Stimulated activated naive CD4-positive, alpha-beta T cell treated with Interleukin-2 at 50 U/mL for 16 hours (primary cell): ENCODE data around the gene MSRB2.

Experiments used
- DNase-seq: peaks from one replicate; lab custom pipeline; 2025; lab: John Stamatoyannopoulos, UW

The MSRB2 gene

GRCh38 chr10:23111517-23112286, 16.3 kb downstream of the MSRB2 start:
- no peak for DNase-seq

DNA sequence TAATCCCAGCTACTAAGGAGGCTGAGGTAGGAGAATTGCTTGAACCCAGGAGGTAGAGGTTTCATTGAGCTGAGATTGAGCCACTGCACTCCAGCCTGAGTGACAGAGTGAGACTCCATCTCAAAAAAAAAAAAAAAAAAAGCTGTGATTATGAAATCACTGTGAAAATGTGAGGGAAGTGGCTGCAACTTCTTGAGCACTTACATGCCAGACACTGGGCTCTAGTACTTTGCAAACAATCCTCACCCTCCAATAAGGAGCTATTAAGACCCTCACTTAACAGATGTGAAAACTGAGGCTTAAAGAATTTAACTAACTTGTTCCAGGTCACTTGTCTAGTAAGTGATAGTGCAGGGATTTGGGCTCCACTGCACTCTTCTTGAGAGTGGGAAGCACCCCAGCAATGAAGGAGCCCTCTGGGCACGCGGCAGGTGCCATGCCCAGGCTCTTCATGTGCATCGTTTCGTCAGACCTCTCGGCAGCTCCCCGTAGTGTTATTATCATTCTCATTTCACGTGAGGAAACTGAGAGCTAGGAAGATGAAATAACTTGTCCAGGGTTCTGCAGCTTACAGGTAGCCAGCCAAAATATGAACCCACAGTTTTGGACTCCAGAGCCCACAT, 19.0 kb downstream of the MSRB2 start:
- DNase-seq: no peak

- no peak for DNase-seq
Observed at GRCh38 chr10:23116486-23117205, 21.3 kb downstream of the MSRB2 start.

- no peak for DNase-seq
Observed at GRCh38 chr10:23120001-23120934, 24.9 kb downstream of the MSRB2 start.

GRCh38 chr10:23121135-23121534, 25.8 kb downstream of the MSRB2 start:
- no peak for DNase-seq

DNA sequence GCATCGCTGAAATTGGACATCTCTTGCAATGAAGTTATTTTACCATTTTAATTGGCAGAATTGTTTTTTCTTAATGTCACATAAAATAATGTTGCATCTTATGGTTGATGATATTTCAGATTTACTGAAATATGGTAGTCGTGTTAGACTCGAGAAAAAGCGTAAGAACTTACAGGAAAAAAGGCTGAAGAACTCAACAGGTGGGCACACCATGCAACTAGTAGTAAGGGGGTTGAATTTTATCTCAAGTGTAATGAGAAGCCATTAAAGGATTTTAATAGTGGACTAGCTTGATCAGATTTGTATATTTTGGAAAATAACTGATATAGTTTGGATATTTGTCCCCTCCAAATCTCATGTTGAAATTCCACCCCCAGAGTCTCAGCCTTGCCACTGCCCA, 41.1 kb downstream of the MSRB2 start:
- no peak for DNase-seq

- no peak for DNase-seq
Observed at GRCh38 chr10:23139677-23140076, 44.3 kb downstream of the MSRB2 start.

DNA sequence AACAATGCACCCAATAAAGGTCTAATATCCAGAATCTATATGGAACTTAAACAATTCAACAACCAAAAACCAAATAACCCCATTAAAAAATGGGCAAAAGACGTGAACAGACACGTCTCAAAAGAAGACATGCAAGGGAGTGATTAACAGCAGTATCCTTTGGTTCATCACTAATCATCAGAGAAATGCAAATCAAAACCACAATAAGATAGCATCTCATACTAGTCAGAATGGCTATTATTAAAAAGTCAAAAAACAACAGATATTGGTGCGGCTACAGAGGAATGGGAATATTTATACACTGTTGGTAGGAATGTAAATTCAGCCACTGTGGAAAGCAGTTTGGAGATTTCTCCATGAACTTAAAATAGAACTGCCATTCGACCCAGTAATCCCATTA, 46.6 kb downstream of the MSRB2 start:
- DNase-seq: no peak

GRCh38 chr10:23146258-23146657, 50.9 kb downstream of the MSRB2 start:
- no peak for DNase-seq

DNA sequence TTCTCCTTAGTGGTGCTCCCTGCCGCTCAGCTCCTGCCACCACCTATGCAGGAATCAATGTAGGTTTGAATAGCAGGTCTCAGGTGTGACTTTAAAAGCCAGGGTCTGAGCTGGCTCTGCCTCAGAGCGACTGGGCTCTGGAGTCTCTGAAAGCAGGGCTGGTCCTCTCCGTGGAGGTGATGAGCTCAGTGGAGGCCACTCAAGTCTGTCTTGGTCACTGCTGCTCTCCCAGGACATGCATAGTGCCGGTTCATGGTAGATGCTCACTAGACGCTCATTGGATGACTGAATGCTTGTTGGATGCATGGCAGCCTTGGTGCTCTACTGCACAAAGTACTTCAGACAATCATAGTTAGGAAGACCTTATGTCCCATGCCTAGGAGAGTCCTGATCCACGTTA, 51.7 kb downstream of the MSRB2 start:
- no peak for DNase-seq

DNA sequence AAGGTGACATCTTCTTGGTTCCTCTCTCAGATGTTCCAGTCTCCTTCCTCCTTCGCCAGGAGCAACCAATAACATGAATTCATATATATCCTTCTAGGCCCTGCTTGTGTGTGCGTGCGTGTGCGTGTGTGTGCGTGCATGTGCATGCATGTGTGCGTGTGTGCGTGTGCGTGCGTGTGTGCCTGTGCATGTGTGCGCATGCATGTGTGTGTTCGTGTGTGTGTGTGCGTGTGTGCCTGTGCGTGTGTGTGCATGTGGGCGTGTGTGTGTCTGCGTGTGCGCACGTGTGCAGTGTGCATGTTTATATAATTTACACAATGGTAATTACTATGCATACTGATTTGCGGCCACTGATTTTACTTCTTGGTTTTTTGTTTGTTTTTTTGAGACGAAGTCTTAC, 52.8 kb downstream of the MSRB2 start:
- no peak for DNase-seq

GRCh38 chr10:23150091-23150490, 54.7 kb downstream of the MSRB2 start:
- no peak for DNase-seq

DNA sequence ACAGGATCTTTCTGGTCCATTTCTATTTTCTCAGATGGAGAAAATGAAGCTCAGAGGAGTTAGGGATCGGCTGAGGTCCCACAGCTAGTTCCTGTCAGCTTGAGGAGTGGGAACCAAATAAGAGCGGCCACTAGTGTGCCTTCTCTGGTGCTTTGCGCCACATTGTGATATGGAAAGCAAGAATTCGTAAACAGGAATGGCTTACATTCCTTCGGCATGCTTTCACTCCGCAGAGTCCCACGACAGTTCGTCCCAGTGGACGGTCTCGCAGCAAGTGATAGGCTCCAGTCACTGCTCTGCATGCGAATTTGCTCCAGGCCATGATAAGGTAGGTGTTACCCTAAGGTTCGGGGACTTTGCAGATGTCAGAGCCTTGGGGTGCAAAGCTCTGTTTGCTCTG, 55.2 kb downstream of the MSRB2 start:
- DNase-seq: no peak

DNA sequence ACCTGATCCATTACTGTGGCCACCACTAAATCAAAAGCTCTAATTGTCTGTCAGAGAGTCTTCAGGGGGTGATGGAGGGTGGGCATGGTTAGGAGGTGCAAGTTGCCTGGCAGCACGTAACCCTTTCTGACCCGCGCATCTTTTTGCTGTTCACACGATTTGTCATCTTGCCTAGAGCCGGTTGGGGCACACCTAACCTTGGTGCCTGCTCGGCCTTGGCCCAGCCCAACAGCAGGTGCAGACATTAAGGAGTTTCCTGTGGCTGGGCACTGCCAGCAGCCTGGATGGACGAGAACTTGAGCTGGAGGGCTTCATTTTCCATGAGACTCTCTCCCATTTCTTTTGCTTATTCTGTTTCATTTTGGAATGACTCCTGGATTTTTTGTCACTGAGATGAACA, 55.7 kb downstream of the MSRB2 start:
- no peak for DNase-seq

DNA sequence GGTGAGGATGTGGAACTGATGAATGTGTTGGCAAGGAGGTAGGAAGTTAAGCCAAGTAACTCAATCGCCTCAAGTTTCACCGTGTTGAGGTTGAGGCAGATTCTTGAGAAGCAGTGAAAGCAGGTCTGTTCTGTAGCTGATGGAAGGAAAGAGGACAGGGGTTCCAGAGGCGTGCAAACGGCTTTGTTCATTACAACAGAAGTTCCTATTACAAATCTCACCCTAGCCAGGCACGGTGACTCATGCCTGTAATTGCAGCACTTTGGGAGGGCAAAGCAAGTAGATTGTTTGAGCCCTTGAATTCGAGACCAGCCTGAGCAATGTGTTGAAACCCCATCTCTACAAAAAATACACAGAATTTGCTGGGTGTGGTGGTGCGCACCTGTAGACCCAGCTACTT, 59.8 kb downstream of the MSRB2 start:
- no peak for DNase-seq

GRCh38 chr10:23156447-23157150, 61.2 kb downstream of the MSRB2 start:
- no peak for DNase-seq

DNA sequence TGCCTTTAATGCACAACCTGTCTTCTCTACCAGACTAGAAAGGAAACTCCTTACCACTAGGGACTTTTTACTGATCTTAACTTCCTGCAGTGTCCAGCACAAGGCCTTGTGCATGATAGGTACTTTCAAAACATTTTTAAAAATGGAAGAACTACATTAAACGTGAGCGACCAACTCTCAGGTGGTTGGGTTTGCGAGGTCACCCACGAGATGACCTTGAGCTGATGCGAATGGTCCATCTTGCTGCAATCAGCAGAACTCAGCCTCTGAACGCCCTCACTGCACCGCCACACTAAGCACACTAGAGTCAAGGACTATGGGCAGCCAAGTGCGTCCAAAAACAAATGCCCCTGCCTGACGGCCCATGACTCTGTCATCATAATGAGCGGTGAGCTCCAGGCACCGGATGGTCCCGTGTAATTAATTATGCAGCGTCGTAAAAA, 61.9 kb downstream of the MSRB2 start:
- no peak for DNase-seq

DNA sequence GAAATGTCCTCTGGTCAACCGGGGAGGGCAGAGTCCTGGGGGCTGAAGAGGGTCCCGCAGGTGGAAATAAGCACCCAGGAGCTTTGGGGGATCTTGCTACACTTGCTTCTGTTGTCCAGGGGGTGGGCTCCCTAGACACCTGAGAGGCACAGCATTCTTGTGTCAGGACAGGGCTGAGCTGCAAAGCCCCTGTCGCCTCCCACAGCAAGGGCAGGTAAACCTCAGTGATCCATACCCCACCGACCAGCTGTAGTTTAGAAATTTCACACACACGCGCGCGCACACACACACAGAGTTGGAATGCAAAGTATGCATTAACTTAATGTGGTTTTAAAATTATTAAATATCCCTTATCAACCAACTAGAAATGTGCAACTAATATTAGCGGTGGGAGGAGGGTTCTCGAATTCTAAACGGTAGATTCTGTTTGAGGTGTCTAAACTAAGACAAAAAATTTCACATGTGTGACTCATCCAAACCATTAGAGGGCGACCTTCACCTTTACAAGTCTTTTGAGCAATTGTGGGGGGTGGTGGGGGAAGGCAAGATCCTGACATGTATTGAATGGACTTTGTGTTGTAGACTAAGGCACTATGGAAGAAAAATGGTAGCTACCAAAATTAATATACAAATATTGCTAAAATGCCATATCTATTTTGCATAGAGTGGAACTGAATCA, 62.5 kb downstream of the MSRB2 start:
- DNase-seq: no peak

GRCh38 chr10:23158370-23158769, 63.0 kb downstream of the MSRB2 start:
- no peak for DNase-seq

DNA sequence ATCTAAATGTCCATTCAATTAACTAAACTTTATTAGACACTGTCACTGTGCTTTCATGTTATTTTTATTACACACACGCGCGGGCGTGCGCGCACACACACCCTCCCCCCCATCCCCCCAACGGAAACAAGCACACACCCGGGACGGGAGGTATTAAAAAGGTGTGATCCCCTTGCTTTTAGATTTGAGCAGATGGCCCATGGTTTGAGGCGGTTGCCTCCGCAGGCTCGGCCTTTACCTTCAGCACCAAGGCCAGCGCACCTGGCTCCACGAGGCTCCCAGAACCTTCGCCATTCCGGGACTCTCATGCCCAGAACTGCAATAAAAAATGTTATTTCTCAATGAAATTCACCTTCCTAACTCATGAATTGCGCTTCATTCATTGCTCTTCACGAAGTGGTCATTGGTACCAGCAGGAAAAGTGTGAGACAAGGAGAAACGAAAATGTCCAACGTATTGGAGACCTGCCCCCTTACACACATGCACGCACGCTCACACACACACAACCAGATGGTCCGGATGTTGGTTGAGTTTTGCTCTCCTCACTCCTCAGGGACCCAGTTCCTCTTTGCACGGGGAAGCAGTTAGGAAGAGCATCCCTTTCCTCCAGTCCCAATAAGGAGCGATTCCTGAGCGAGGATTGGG, 76.0 kb downstream of the MSRB2 start:
- no peak for DNase-seq
